PFSK-1 (cell line): ENCODE measurements around the gene IKZF2.

Source experiments
- FOXP2 ChIP-seq: optimal IDR thresholded peaks from 2 replicates; pipeline ENCODE3; 2011; ENCODE audit warnings: borderline replicate concordance, control low read depth, inconsistent platforms; ENCODE audit not compliant: insufficient read depth; ENCODE audit errors: extremely low read length, extremely low read depth
- POLR2AphosphoS5 ChIP-seq: IDR thresholded peaks from 2 replicates; pipeline ENCODE4 v1.6.1; 2012; ENCODE audit warnings: low read depth, mild to moderate bottlenecking, control low read depth, low read length, moderate library complexity
- SIN3A ChIP-seq: IDR thresholded peaks from 2 replicates; pipeline ENCODE4 v1.6.1; 2012; ENCODE audit warnings: mild to moderate bottlenecking, low read length, moderate library complexity, borderline replicate concordance; ENCODE audit not compliant: insufficient read depth
- TAF1 ChIP-seq: IDR thresholded peaks from 2 replicates; pipeline ENCODE4 v1.6.1; 2012; ENCODE audit warnings: low read length, control low read depth, borderline replicate concordance; ENCODE audit not compliant: insufficient read depth
- TF ChIP-seq, protein P1 (sequence below), 2 experiments: IDR thresholded peaks; 2 replicates each; pipeline versions ENCODE4 v1.6.1 to v1.8.0; 2011 to 2012; ENCODE audit warnings: low read depth in 2 of 2, low read length in 2 of 2, control low read depth in 1 of 2, inconsistent platforms in 1 of 2, mild to moderate bottlenecking in 1 of 2, moderate library complexity in 1 of 2; ENCODE audit not compliant: insufficient read depth in 1 of 2

Gene IKZF2

DNA sequence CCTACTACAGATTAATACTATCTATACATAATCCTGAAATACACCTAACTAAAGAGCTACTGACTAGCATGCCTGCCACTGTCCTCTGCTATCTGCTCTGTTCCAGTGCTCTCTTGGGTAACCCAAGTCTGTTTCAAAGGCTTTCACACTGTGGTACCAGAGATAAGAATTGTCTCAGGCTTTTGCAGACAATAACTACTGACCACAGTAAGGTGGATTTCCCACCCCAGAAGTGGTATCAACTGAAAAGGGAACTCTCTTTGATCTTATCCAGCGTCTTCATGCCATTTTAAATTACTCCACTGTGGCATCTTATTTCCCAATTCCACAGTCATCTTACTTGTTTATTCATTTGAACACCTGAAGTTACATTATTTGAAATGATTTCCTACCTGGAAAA is 190.2 kb downstream of the IKZF2 start:
- TF ChIP-seq TAF1 (no peak), SIN3A (no peak), FOXP2 (no peak), POLR2AphosphoS5 (no peak)
- TF ChIP-seq, protein P1, sequence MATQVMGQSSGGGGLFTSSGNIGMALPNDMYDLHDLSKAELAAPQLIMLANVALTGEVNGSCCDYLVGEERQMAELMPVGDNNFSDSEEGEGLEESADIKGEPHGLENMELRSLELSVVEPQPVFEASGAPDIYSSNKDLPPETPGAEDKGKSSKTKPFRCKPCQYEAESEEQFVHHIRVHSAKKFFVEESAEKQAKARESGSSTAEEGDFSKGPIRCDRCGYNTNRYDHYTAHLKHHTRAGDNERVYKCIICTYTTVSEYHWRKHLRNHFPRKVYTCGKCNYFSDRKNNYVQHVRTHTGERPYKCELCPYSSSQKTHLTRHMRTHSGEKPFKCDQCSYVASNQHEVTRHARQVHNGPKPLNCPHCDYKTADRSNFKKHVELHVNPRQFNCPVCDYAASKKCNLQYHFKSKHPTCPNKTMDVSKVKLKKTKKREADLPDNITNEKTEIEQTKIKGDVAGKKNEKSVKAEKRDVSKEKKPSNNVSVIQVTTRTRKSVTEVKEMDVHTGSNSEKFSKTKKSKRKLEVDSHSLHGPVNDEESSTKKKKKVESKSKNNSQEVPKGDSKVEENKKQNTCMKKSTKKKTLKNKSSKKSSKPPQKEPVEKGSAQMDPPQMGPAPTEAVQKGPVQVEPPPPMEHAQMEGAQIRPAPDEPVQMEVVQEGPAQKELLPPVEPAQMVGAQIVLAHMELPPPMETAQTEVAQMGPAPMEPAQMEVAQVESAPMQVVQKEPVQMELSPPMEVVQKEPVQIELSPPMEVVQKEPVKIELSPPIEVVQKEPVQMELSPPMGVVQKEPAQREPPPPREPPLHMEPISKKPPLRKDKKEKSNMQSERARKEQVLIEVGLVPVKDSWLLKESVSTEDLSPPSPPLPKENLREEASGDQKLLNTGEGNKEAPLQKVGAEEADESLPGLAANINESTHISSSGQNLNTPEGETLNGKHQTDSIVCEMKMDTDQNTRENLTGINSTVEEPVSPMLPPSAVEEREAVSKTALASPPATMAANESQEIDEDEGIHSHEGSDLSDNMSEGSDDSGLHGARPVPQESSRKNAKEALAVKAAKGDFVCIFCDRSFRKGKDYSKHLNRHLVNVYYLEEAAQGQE (IDR thresholded peaks at IDR 0.05; ENCODE audit: insufficient read depth in 1 of 2, low read depth in 2 of 2, low read length in 2 of 2) = no peak

DNA sequence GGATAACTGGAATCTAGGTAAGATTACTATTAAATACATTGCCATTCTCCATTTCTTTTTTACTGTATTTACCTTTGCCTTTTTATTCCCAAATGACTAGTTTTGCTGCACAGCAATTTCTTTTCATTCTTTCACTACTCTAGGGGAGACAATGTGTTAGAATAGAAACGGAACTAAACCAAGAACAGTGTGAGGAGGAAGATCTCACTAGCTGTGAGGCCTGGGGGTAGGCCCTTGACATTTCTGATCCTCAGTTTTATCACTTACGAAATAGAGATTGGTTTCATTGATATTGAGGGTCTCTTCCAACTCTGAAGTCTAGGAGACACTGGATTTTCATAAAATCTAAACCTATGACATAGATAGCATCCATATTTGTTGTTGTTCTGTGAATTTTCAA is 191.1 kb downstream of the IKZF2 start:
- TF ChIP-seq TAF1 = no peak
- TF ChIP-seq SIN3A = no peak
- TF ChIP-seq, protein P1 (IDR thresholded peaks at IDR 0.05; ENCODE audit: insufficient read depth in 1 of 2, low read depth in 2 of 2, low read length in 2 of 2) = no peak
- no peak for TF ChIP-seq POLR2AphosphoS5
- TF ChIP-seq FOXP2 = no peak

DNA sequence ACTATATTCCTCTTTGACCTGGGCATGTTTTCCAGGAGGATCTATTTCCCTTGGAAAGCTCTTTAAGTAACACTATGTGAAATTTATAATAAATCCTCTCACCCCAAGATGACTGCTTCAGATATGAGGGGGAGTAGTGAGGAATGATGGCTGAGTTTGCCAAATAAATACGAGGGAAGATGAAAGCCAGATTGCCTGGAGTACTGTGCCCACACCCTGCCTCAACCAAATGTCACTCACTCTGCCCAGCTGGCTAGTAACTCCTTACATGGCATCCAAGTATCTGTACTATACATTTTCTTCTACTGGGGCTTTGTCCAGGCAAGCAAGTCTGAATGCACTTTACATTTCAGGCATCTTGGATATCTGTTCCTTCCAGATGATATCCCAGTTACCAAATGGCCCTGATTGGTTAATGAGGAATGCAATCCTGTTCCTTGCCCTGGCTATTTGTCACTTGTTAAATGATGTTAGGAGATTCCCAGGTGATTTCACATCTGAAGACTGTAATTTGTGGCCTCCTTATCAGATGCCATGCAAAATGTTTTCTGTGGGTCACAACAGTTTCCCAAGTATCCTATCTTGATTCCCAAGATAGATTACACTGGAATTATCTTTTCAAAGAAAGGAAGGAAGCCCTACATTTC is 191.8 kb downstream of the IKZF2 start:
- TF ChIP-seq, protein P1 (IDR thresholded peaks at IDR 0.05; ENCODE audit: insufficient read depth in 1 of 2, low read depth in 2 of 2, low read length in 2 of 2) = no peak
- TF ChIP-seq TAF1 = no peak
- TF ChIP-seq SIN3A = no peak
- no peak for TF ChIP-seq POLR2AphosphoS5
- TF ChIP-seq FOXP2 = no peak

DNA sequence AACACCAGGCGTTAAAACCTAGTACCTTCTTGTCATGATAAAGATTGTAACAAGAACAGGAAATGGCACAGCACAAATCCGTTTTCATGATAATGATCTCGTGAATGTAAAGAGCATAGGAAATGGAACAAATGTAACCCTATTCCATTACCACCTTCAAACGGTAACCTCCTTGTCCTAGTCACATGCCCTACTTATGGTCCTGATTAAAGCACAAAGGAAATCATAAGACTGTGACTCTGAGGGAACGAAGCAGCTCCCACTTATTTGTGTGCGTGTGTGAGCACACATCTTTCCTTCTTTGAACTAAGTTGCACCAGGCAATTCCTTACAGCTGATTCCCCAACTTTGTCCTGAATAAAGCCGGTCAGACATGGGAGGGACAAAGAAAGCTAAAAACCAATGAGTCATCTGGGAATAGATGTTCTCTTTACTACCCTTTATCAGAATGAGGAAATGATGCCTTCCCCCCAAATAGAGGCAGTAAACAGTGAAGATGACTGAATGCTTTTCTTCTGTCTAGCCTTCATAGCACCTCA is 192.6 kb downstream of the IKZF2 start:
- TF ChIP-seq SIN3A = no peak
- TF ChIP-seq, protein P1 (IDR thresholded peaks at IDR 0.05; ENCODE audit: insufficient read depth in 1 of 2, low read depth in 2 of 2, low read length in 2 of 2) = no peak
- no peak for TF ChIP-seq POLR2AphosphoS5
- no peak for TF ChIP-seq FOXP2
- no peak for TF ChIP-seq TAF1
